Measurements from ENCODE around the gene EPG5. TPM values are rescaled to one million over a fixed set of nuclear protein-coding genes. Genes with fewer than 3 reads are reported as not detected.

The EPG5 gene
- total RNA-seq, 1 experiment from 2014 or later: 22.7 TPM

- TF ChIP-seq HMGXB4 (CRISPR knock-in tag; IDR thresholded peaks at IDR 0.05) (peak; percentile 94), NFYB (CRISPR knock-in tag; conservative IDR thresholded peaks at IDR 0.05; ENCODE audit: low read depth) (0 out of 2 replicates have a peak, but pooled peaks have one; percentile 37), OVOL2 (CRISPR knock-in tag; IDR thresholded peaks at IDR 0.05; ENCODE audit: borderline replicate concordance) (no peak), NFATC4 (CRISPR knock-in tag; IDR thresholded peaks at IDR 0.05) (no peak), JUN (CRISPR knock-in tag; IDR thresholded peaks at IDR 0.05) (peak; percentile 91; the same call in 1 of the 2 replicates), ZNF281 (CRISPR knock-in tag; IDR thresholded peaks at IDR 0.05) (peak; percentile 80; the same call in 1 of the 2 replicates), ESRRA (CRISPR knock-in tag; IDR thresholded peaks at IDR 0.05; ENCODE audit: borderline replicate concordance) (peak; percentile 47; the same call in 1 of the 2 replicates), SMAD4 (CRISPR knock-in tag; IDR thresholded peaks at IDR 0.05) (peak; percentile 81; the same call in 1 of the 2 replicates), ZNF263 (CRISPR knock-in tag; IDR thresholded peaks at IDR 0.05; ENCODE audit: low read depth) (no peak), SMAD3 (CRISPR knock-in tag; IDR thresholded peaks at IDR 0.05; ENCODE audit: borderline replicate concordance) (peak; percentile 28; the same call in 1 of the 2 replicates), KAT7 (CRISPR knock-in tag; IDR thresholded peaks at IDR 0.05; ENCODE audit: borderline replicate concordance) (no peak), JAZF1 (CRISPR knock-in tag; IDR thresholded peaks at IDR 0.05) (no peak), ZNF423 (CRISPR knock-in tag; IDR thresholded peaks at IDR 0.05) (no peak), FOXP4 (CRISPR knock-in tag; IDR thresholded peaks at IDR 0.05) (peak; percentile 98), ZNF138 (CRISPR knock-in tag; conservative IDR thresholded peaks at IDR 0.05) (peak; percentile 91), EMX1 (CRISPR knock-in tag; IDR thresholded peaks at IDR 0.05) (no peak), SP1 (CRISPR knock-in tag; conservative IDR thresholded peaks at IDR 0.05) (peak; percentile 53; the same call in 1 of the 2 replicates), TCF7 (CRISPR knock-in tag; IDR thresholded peaks at IDR 0.05; ENCODE audit: low read depth) (no peak), FOXP1 (CRISPR knock-in tag; IDR thresholded peaks at IDR 0.05; ENCODE audit: borderline replicate concordance) (peak; percentile 93), USF1 (CRISPR knock-in tag; IDR thresholded peaks at IDR 0.05) (peak; percentile 90), GTF2I (CRISPR knock-in tag; conservative IDR thresholded peaks at IDR 0.05) (no peak), TP53 (CRISPR knock-in tag; IDR thresholded peaks at IDR 0.05) (peak; percentile 96), TEAD4 (CRISPR knock-in tag; IDR thresholded peaks at IDR 0.05) (peak; percentile 81), ZNF219 (CRISPR knock-in tag; IDR thresholded peaks at IDR 0.05; ENCODE audit: borderline replicate concordance) (peak; percentile 82)
- TF ChIP-seq, protein P1, sequence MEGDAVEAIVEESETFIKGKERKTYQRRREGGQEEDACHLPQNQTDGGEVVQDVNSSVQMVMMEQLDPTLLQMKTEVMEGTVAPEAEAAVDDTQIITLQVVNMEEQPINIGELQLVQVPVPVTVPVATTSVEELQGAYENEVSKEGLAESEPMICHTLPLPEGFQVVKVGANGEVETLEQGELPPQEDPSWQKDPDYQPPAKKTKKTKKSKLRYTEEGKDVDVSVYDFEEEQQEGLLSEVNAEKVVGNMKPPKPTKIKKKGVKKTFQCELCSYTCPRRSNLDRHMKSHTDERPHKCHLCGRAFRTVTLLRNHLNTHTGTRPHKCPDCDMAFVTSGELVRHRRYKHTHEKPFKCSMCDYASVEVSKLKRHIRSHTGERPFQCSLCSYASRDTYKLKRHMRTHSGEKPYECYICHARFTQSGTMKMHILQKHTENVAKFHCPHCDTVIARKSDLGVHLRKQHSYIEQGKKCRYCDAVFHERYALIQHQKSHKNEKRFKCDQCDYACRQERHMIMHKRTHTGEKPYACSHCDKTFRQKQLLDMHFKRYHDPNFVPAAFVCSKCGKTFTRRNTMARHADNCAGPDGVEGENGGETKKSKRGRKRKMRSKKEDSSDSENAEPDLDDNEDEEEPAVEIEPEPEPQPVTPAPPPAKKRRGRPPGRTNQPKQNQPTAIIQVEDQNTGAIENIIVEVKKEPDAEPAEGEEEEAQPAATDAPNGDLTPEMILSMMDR (IDR thresholded peaks at IDR 0.05): no peak
- TF ChIP-seq, protein P2, sequence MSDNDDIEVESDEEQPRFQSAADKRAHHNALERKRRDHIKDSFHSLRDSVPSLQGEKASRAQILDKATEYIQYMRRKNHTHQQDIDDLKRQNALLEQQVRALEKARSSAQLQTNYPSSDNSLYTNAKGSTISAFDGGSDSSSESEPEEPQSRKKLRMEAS (CRISPR knock-in tag; IDR thresholded peaks at IDR 0.05): peak; percentile 98
- TF ChIP-seq, protein P3, sequence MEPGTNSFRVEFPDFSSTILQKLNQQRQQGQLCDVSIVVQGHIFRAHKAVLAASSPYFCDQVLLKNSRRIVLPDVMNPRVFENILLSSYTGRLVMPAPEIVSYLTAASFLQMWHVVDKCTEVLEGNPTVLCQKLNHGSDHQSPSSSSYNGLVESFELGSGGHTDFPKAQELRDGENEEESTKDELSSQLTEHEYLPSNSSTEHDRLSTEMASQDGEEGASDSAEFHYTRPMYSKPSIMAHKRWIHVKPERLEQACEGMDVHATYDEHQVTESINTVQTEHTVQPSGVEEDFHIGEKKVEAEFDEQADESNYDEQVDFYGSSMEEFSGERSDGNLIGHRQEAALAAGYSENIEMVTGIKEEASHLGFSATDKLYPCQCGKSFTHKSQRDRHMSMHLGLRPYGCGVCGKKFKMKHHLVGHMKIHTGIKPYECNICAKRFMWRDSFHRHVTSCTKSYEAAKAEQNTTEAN (CRISPR knock-in tag; IDR thresholded peaks at IDR 0.05): peak; percentile 77; the same call in 1 of the 2 replicates
- TF ChIP-seq, protein P4, sequence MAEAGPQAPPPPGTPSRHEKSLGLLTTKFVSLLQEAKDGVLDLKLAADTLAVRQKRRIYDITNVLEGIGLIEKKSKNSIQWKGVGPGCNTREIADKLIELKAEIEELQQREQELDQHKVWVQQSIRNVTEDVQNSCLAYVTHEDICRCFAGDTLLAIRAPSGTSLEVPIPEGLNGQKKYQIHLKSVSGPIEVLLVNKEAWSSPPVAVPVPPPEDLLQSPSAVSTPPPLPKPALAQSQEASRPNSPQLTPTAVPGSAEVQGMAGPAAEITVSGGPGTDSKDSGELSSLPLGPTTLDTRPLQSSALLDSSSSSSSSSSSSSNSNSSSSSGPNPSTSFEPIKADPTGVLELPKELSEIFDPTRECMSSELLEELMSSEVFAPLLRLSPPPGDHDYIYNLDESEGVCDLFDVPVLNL (CRISPR knock-in tag; IDR thresholded peaks at IDR 0.05; ENCODE audit: borderline replicate concordance, low read depth): no peak
Measured at GRCh38 chr18:45837283-45838070, 129.7 kb downstream of the EPG5 start (continued).

Data from WTC11 (cell line).